K562 (cell line): ENCODE data around the gene VEGFA. TPM values are rescaled to one million over a fixed set of nuclear protein-coding genes. Genes with fewer than 3 reads are reported as not detected.

Experiments
- ATAC-seq: fragments of 200-7000 bp; cut with Tn5 transposase; 3 replicates; pipeline ENCODE4 v1.9.1; 2020; ENCODE audit warnings: moderate library complexity
- BruUV-seq: library from RNA; stranded (reverse); fragments of 400-500 nt; replicated peaks from 2 replicates; lab custom pipeline; 2021; lab: Mats Ljungman, UMichigan
- CTCF ChIA-PET: fragments of 300-600 bp; formaldehyde crosslinking; extraction: SDS; loops from one replicate; lab custom pipeline; 2021; ENCODE audit warnings: low intra/inter-chr PET ratio; lab: Yijun Ruan, JAX
- POLR2A ChIA-PET: fragments of 300-600, 350-650 bp; sonication (Branson Sonifier 250); formaldehyde crosslinking; extraction: SDS; loops from one replicate; lab custom pipeline; 2021; ENCODE audit warnings: antibody characterized with exemption, inconsistent platforms; lab: Yijun Ruan, JAX
- DNase-seq, 4 experiments: peaks; one replicate each; pipeline versions ENCODE4 v3.0.0 to v3.0.0-alpha.2; 2011 to 2018; ENCODE audit warnings: low spot score in 3 of 4, mixed read lengths in 3 of 4; ENCODE audit errors: extremely low read depth in 1 of 4
- FAIRE-seq: peaks from 2 replicates; lab custom pipeline; 2011; peaks lifted over from hg19 to GRCh38; lab: Jason Lieb, UNC
- H2AFZ ChIP-seq: 2 replicates; pipeline ENCODE4 v1.6.0; 2011; ENCODE audit warnings: low read depth, low read length, control low read depth, inconsistent platforms
- H3K27ac ChIP-seq: fragments of 200-600 bp; 3 replicates; pipeline ENCODE4 v1.8.0; 2011; ENCODE audit warnings: low read depth, mild to moderate bottlenecking, control low read depth, inconsistent platforms, low read length, moderate library complexity, mixed read lengths; ENCODE audit errors: extremely low read depth
- H3K27me3 ChIP-seq, 2 experiments: fragments of 300-600 bp in 1 of 2; 2 replicates in 1 of 2; 3 replicates in 1 of 2; pipeline versions ENCODE4 v1.6.0 to v1.8.0; 2011; ENCODE audit warnings: inconsistent platforms in 2 of 2, low read length in 2 of 2, mild to moderate bottlenecking in 1 of 2, mixed read lengths in 1 of 2, moderate library complexity in 1 of 2; ENCODE audit not compliant: control insufficient read depth in 2 of 2, insufficient read depth in 2 of 2
- H3K36me3 ChIP-seq: fragments of 300-600 bp; 3 replicates; pipeline ENCODE4 v1.8.0; 2011; ENCODE audit warnings: mild to moderate bottlenecking, low read length, inconsistent platforms; ENCODE audit not compliant: control insufficient read depth, insufficient read depth
- H3K4me1 ChIP-seq, 2 experiments: fragments of 200-600 bp in 1 of 2; replicated peaks in 1 of 2; 2 replicates in 1 of 2; 3 replicates in 1 of 2; pipeline versions ENCODE4 v1.5.1 to v1.8.0; 2011; ENCODE audit warnings: inconsistent platforms in 2 of 2, low read length in 2 of 2, mild to moderate bottlenecking in 1 of 2, mixed read lengths in 1 of 2, moderate library complexity in 1 of 2; ENCODE audit not compliant: control insufficient read depth in 2 of 2, insufficient read depth in 2 of 2
- H3K4me2 ChIP-seq: 2 replicates; pipeline ENCODE4 v1.6.1; 2011; ENCODE audit warnings: low read length, control low read depth, inconsistent platforms, mixed read lengths; ENCODE audit not compliant: insufficient read depth
- H3K4me3 ChIP-seq: fragments of 200-600 bp; sonication (generic), shearing (Covaris generic); 2 replicates; pipeline ENCODE4 v1.5.1; 2016; ENCODE audit warnings: control low read depth, inconsistent platforms
- H3K79me2 ChIP-seq: fragments of 200-600 bp; 3 replicates; pipeline ENCODE4 v1.8.0; 2011; ENCODE audit warnings: low read length, inconsistent platforms; ENCODE audit not compliant: control insufficient read depth, insufficient read depth
- H3K9ac ChIP-seq, 2 experiments: 2 replicates each; pipeline versions ENCODE4 v1.6.0 to v1.6.1; 2011; ENCODE audit warnings: low read depth in 2 of 2, low read length in 2 of 2, control low read depth in 1 of 2, inconsistent platforms in 1 of 2, mild to moderate bottlenecking in 1 of 2, mixed read lengths in 1 of 2; ENCODE audit not compliant: insufficient read depth in 1 of 2
- H3K9me1 ChIP-seq: one replicate; pipeline ENCODE4 v1.6.0; 2011; ENCODE audit warnings: inconsistent platforms, mild to moderate bottlenecking, low read length, moderate library complexity; ENCODE audit not compliant: control insufficient read depth, insufficient read depth
- H3K9me3 ChIP-seq: replicated peaks from 2 replicates; pipeline ENCODE4 v1.5.1; 2011; ENCODE audit warnings: low read depth, low read length, inconsistent platforms; ENCODE audit not compliant: control insufficient read depth, insufficient read depth
- H4K20me1 ChIP-seq: replicated peaks from 2 replicates; pipeline ENCODE4 v1.6.1; 2011; ENCODE audit warnings: low read length, inconsistent platforms, mixed read lengths; ENCODE audit not compliant: control insufficient read depth, insufficient read depth
- CC2D1A ChIP-seq: fragments of 450-650 bp; IDR thresholded peaks from 2 replicates; pipeline ENCODE4 v1.6.1; 2017; ENCODE audit warnings: mild to moderate bottlenecking
- FOS ChIP-seq: IDR thresholded peaks from 3 replicates; pipeline ENCODE4 v1.6.1; 2011; ENCODE audit not compliant: insufficient read length; ENCODE audit errors: extremely low read depth
- MCM2 ChIP-seq: fragments of 450-650 bp; IDR thresholded peaks from 2 replicates; pipeline ENCODE4 v1.6.1; 2017; ENCODE audit warnings: low read depth, mild to moderate bottlenecking
- NEUROD1 ChIP-seq: fragments of 150-350 bp; IDR thresholded peaks from 2 replicates; pipeline ENCODE4 v1.6.1; 2014; ENCODE audit warnings: borderline replicate concordance, low read length, low read depth; ENCODE audit not compliant: partially characterized antibody
- NFYB ChIP-seq: IDR thresholded peaks from 2 replicates; pipeline ENCODE4 v1.6.1; 2011; ENCODE audit warnings: mild to moderate bottlenecking, moderate library complexity; ENCODE audit not compliant: insufficient read length; ENCODE audit errors: extremely low read depth
- NRF1 ChIP-seq, 2 experiments: fragments of 450-650 bp; IDR thresholded peaks in 1 of 2; conservative IDR thresholded peaks in 1 of 2; 2 replicates each; pipeline ENCODE4 v1.6.1; 2014; ENCODE audit warnings: mild to moderate bottlenecking in 2 of 2
- PHF8 ChIP-seq: fragments of 200-600 bp; sonication (generic); IDR thresholded peaks from 2 replicates; pipeline ENCODE4 v1.6.1; 2012; ENCODE audit warnings: mixed run types, mild to moderate bottlenecking, inconsistent platforms, low read length, moderate library complexity, borderline replicate concordance
- RBM25 ChIP-seq: fragments of 200-400 bp; formaldehyde crosslinking; IDR thresholded peaks from 2 replicates; pipeline ENCODE4 v1.6.1; 2018; ENCODE audit warnings: low read length, low read depth, moderate library complexity; ENCODE audit not compliant: severe bottlenecking
- SP2 ChIP-seq: IDR thresholded peaks from 2 replicates; pipeline ENCODE4 v1.6.1; 2011; ENCODE audit warnings: mild to moderate bottlenecking, low read depth, low read length, moderate library complexity; ENCODE audit not compliant: poor library complexity, severe bottlenecking; ENCODE audit errors: extremely low read depth
- SRF ChIP-seq, 2 experiments: fragments of 250-450, 450-650 bp in 1 of 2; sonication (Bioruptor Pico) in 1 of 2; sonication (generic) in 1 of 2; formaldehyde crosslinking; IDR thresholded peaks; 2 replicates each; pipeline versions ENCODE4 v1.5.0 to v1.5.1; 2020 to 2022; ENCODE audit warnings: mild to moderate bottlenecking in 1 of 2, missing genetic modification reagents in 1 of 2
- STAT5A ChIP-seq: IDR thresholded peaks from 2 replicates; pipeline ENCODE4 v1.6.1; 2012; ENCODE audit warnings: low read length, inconsistent platforms, borderline replicate concordance
- ZBTB17 ChIP-seq: fragments of 450-650 bp; formaldehyde crosslinking; IDR thresholded peaks from 2 replicates; pipeline ENCODE4 v1.4.0; 2020; ENCODE audit warnings: mild to moderate bottlenecking
- WGBS: fragments of 100-300 bp; shearing (Covaris generic); methylation state at CpG from one replicate; pipeline ENCODE4 v1.1.6; 2016; ENCODE audit warnings: low coverage, mixed read lengths; ENCODE audit not compliant: insufficient coverage; ENCODE audit errors: missing lambda C conversion rate; 5-methylcytosine and 5-hydroxymethylcytosine counted together
- in situ Hi-C: fragments of 300-500 bp; cut with MboI; formaldehyde crosslinking; loops from 4 replicates; pipeline ENCODE4 v1.15.0; 2018; ENCODE audit warnings: inconsistent platforms, mixed read lengths
- intact Hi-C: fragments of 100-400 bp; cut with micrococcal nuclease; formaldehyde crosslinking; loops from 2 replicates; pipeline ENCODE4 v1.14.2; 2022
- polyA plus RNA-seq, 8 experiments: library from polyadenylated mRNA; depleted of rRNA in 4 of 8; stranded (reverse) in 5 of 8; unstranded in 3 of 8; fragments of >200 nt; fragmentation: Nextera tagmentation in 2 of 8; fragmentation: Illumina TruSeq in 1 of 8; extraction: Ambion mirVana in 2 of 8; extraction: Trizol in 1 of 8; gene quantifications; 2 replicates each; pipeline versions ENCODE4 v1.2.1 to v1.2.3, GENCODE V29; 2011 to 2014; ENCODE audit warnings: inconsistent platforms in 1 of 8, missing spikeins in 1 of 8
- total RNA-seq, 7 experiments: library from RNA; depleted of rRNA in 6 of 7; stranded (reverse); fragments of >200 nt in 6 of 7; fragmentation: Illumina TruSeq in 2 of 7; extraction: Trizol in 2 of 7; gene quantifications; 2 replicates each; pipeline versions ENCODE4 v1.2.1 to v1.2.3, GENCODE V29; 2011 to 2021; ENCODE audit warnings: low replicate concordance in 1 of 7
- TF ChIP-seq, protein P1 (sequence below): sonication (generic); formaldehyde crosslinking; IDR thresholded peaks from 2 replicates; pipeline ENCODE4 v1.8.0; 2022; ENCODE audit warnings: mild to moderate bottlenecking, missing genetic modification reagents, borderline replicate concordance
- TF ChIP-seq, protein P2 (sequence below): fragments of 450-650 bp; IDR thresholded peaks from 2 replicates; pipeline ENCODE4 v1.6.1; 2016
- TF ChIP-seq, protein P3 (sequence below): fragments of 250-450 bp; sonication (Bioruptor Pico); IDR thresholded peaks from 2 replicates; pipeline ENCODE4 v1.4.0; 2020; ENCODE audit warnings: mild to moderate bottlenecking, moderate library complexity

The VEGFA gene
- total and polyA plus RNA-seq, 9 of the 15 experiments (the other 6 are each of a cell fraction or from before 2014, with no cell fraction given) = 14.0 to 271 (median 124) TPM

DNA sequence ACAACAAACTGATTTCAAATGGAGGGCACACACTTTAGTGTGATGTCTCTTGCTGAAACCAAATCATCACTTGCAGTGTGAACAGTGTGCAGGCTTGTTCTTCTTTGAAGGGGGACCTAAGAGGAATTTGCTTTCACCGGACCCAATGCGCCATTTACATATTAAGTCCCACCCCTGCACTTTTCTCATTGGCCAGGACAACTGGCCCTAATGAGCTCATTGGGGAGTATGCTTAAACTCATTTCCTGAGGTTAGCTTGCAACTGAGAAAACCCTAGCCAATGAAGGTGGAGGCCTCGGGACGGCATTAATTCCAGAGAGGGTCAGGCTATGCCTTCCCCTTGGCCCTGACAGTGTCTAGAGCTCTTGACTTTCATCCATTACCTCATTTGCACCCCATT lies 58.7 kb downstream of the VEGFA start:
- H3K79me2 ChIP-seq = no peaks in the 10 kb centered on the region
- no peak overlapping the region for H3K27ac ChIP-seq
- ATAC-seq = peak; percentile 95
- H3K4me1 ChIP-seq = peaks cover 7 to 20% of the 10 kb centered on the region in 2 experiments; a peak in 4 of 5 replicates
- FAIRE-seq = peak; percentile 94
- no peak overlapping the region for H3K9ac ChIP-seq
- BruUV-seq = no TSS peak
- H3K9me3 ChIP-seq = no peaks in the 10 kb centered on the region
- no peaks in the 10 kb centered on the region for H3K9me1 ChIP-seq
- no peaks in the 10 kb centered on the region for H3K36me3 ChIP-seq
- in situ Hi-C loops = no loop called here
- DNase-seq = peak; percentile 82 to 95 (median 94)
- ChIA-PET CTCF (interaction anchor here (1.0 kb wide), 1 partner anchor 10 kb away, joined by 3 read pairs; no protein-coding TSS in a partner anchor), POLR2A (interaction anchor here (0.6 to 1.6 kb wide), 13 partner anchors 9 to 459 kb away, joined by 3 to 14 read pairs (median 4); no protein-coding TSS in a partner anchor)
- no peaks in the 10 kb centered on the region for H4K20me1 ChIP-seq
- peaks cover 13 to 15% of the 10 kb centered on the region in 2 experiments; a peak in 3 of 5 replicates for H3K27me3 ChIP-seq
- peak overlapping the region; percentile 71 for H2AFZ ChIP-seq
- intact Hi-C loops = no loop called here
- no peak overlapping the region for H3K4me3 ChIP-seq
- H3K4me2 ChIP-seq = peak overlapping the region; percentile 22; the same call in 1 of the 2 replicates
- 9% methylated on average over 4 of the region's 4 CpGs for WGBS
- TF ChIP-seq, protein P1, sequence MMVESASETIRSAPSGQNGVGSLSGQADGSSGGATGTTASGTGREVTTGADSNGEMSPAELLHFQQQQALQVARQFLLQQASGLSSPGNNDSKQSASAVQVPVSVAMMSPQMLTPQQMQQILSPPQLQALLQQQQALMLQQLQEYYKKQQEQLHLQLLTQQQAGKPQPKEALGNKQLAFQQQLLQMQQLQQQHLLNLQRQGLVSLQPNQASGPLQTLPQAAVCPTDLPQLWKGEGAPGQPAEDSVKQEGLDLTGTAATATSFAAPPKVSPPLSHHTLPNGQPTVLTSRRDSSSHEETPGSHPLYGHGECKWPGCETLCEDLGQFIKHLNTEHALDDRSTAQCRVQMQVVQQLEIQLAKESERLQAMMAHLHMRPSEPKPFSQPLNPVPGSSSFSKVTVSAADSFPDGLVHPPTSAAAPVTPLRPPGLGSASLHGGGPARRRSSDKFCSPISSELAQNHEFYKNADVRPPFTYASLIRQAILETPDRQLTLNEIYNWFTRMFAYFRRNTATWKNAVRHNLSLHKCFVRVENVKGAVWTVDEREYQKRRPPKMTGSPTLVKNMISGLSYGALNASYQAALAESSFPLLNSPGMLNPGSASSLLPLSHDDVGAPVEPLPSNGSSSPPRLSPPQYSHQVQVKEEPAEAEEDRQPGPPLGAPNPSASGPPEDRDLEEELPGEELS (CRISPR knock-in tag) = no peak
- TF ChIP-seq MCM2 (no peak), FOS (peak; percentile 84), SP2 (peak; percentile 57), NFYB (peak; percentile 96), RBM25 (peak; percentile 91), STAT5A (no peak), CC2D1A (no peak), NEUROD1 (peak; percentile 44), PHF8 (no peak), ZBTB17 (no peak), SRF (CRISPR knock-in tag; IDR thresholded peaks at IDR 0.05) (0 out of 4 replicates have a peak, but pooled peaks of 1 of the 2 experiments have one; percentile 28), NRF1 (conservative IDR thresholded peaks at IDR 0.05 in 1 of 2, IDR thresholded peaks at IDR 0.05 in 1 of 2) (peak in 1 of 2 experiments; percentile 17; a peak in 2 of 4 replicates)
- TF ChIP-seq, protein P2, sequence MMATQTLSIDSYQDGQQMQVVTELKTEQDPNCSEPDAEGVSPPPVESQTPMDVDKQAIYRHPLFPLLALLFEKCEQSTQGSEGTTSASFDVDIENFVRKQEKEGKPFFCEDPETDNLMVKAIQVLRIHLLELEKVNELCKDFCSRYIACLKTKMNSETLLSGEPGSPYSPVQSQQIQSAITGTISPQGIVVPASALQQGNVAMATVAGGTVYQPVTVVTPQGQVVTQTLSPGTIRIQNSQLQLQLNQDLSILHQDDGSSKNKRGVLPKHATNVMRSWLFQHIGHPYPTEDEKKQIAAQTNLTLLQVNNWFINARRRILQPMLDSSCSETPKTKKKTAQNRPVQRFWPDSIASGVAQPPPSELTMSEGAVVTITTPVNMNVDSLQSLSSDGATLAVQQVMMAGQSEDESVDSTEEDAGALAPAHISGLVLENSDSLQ = peak; percentile 57; the same call in 1 of the 2 replicates
- TF ChIP-seq, protein P3, sequence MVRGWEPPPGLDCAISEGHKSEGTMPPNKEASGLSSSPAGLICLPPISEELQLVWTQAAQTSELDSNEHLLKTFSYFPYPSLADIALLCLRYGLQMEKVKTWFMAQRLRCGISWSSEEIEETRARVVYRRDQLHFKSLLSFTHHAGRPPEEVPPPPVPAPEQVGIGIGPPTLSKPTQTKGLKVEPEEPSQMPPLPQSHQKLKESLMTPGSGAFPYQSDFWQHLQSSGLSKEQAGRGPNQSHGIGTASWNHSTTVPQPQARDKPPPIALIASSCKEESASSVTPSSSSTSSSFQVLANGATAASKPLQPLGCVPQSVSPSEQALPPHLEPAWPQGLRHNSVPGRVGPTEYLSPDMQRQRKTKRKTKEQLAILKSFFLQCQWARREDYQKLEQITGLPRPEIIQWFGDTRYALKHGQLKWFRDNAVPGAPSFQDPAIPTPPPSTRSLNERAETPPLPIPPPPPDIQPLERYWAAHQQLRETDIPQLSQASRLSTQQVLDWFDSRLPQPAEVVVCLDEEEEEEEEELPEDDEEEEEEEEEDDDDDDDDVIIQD (CRISPR knock-in tag) = no peak
